Thyroid gland (tissue), 4 donors: ENCODE results near the gene TNIK. TPM values are rescaled to one million over a fixed set of nuclear protein-coding genes. Genes with fewer than 3 reads are reported as not detected.

Experiments used
- DNase-seq, 2 donors: peaks; one replicate each; pipeline ENCODE4 v3.0.0-alpha.2; 2019
- H3K27ac ChIP-seq, 3 donors: fragments of 200-600 bp; sonication (generic); 1 replicate in 2 of 3; 2 replicates in 1 of 3; pipeline ENCODE4 v1.5.1; 2016 to 2019; ENCODE audit warnings: mild to moderate bottlenecking in 1 of 3, moderate library complexity in 1 of 3
- H3K27me3 ChIP-seq: fragments of 200-600 bp; sonication (generic); one replicate; pipeline ENCODE4 v1.5.1; 2019
- H3K36me3 ChIP-seq, 2 donors: fragments of 200-600 bp; sonication (generic); one replicate each; pipeline ENCODE4 v1.5.1; 2016 to 2019
- H3K4me1 ChIP-seq, 2 donors: fragments of 200-600 bp; sonication (generic); one replicate each; pipeline ENCODE4 v1.5.1; 2017 to 2019
- H3K4me3 ChIP-seq, 3 donors: fragments of 200-600 bp; sonication (generic); replicated peaks in 1 of 3; 1 replicate in 2 of 3; 2 replicates in 1 of 3; pipeline ENCODE4 v1.5.1; 2016; ENCODE audit warnings: mild to moderate bottlenecking in 1 of 3
- H3K9me3 ChIP-seq: fragments of 200-600 bp; sonication (generic); one replicate; pipeline ENCODE4 v1.5.1; 2017
- CTCF ChIP-seq, 6 experiments: fragments of 200-600 bp in 3 of 6; fragments of 450-650 bp in 3 of 6; sonication (generic) in 3 of 6; IDR thresholded peaks; one replicate each; pipeline ENCODE4 v1.5.1; 2016 to 2019; ENCODE audit warnings: antibody characterized with exemption in 6 of 6, mild to moderate bottlenecking in 2 of 6, inconsistent platforms in 1 of 6, moderate library complexity in 1 of 6
- POLR2A ChIP-seq, 2 donors: fragments of 450-650 bp; IDR thresholded peaks; one replicate each; pipeline ENCODE4 v1.6.1; 2017; ENCODE audit warnings: antibody characterized with exemption in 2 of 2, mild to moderate bottlenecking in 2 of 2, moderate library complexity in 1 of 2
- WGBS, 2 donors: methylation state at CpG; one replicate each; pipeline ENCODE4 v1.1.5; 2017; 5-methylcytosine and 5-hydroxymethylcytosine counted together
- intact Hi-C: fragments of 100-400 bp; cut with DNase I; formaldehyde crosslinking; loops from one replicate; pipeline ENCODE4 v1.15.1; 2023
- total RNA-seq, 4 donors: library from RNA; depleted of rRNA; stranded (reverse); fragments of >200 nt; gene quantifications; one replicate each; pipeline ENCODE4 v1.2.3, GENCODE V29; 2016

Gene TNIK
- total RNA-seq, 4 donors from 2014 or later: 29.7 to 84.1 (median 48.9) TPM

- H3K4me1 ChIP-seq: peaks cover 35 to 37% of the 10 kb centered on the region in 2 donors
- 70 to 90% methylated on average over 3 of the region's 3 CpGs for WGBS, 2 donors
These were observed 79.3 kb downstream of the TNIK start for GRCh38 chr3:171380711-171381425.

GRCh38 chr3:171379961-171380483, 80.2 kb downstream of the TNIK start:
- peaks cover 44 to 46% of the 10 kb centered on the region in 2 donors for H3K4me1 ChIP-seq
- WGBS, 2 donors: 82 to 83% methylated on average over 8 of the region's 8 CpGs
- no peaks in the 10 kb centered on the region for H3K36me3 ChIP-seq
- no peaks in the 10 kb centered on the region for H3K9me3 ChIP-seq
- no peaks in the 10 kb centered on the region for H3K27me3 ChIP-seq
- TF ChIP-seq POLR2A (IDR thresholded peaks at IDR 0.05) (no peak), CTCF (IDR thresholded peaks at IDR 0.05) (no peak)
- no peak overlapping the region for H3K27ac ChIP-seq
- no peak overlapping the region for H3K4me3 ChIP-seq
- DNase-seq: no peak
- intact Hi-C loops: no loop called here

More at GRCh38 chr3:171380711-171381425, 79.3 kb downstream of the TNIK start:
- intact Hi-C loops: no loop called here
- no peak for TF ChIP-seq POLR2A (IDR thresholded peaks at IDR 0.05)
- TF ChIP-seq CTCF (IDR thresholded peaks at IDR 0.05): no peak
- no peaks in the 10 kb centered on the region for H3K9me3 ChIP-seq
- H3K36me3 ChIP-seq: no peaks in the 10 kb centered on the region
- no peaks in the 10 kb centered on the region for H3K27me3 ChIP-seq
- H3K27ac ChIP-seq: no peak overlapping the region
- H3K4me3 ChIP-seq: no peak overlapping the region
- DNase-seq: no peak

GRCh38 chr3:171379281-171379680, 80.9 kb downstream of the TNIK start:
- Histone ChIP-seq H3K4me3 (no peak overlapping the region), H3K4me1 (peaks cover 51 to 52% of the 10 kb centered on the region in 2 donors), H3K27me3 (no peaks in the 10 kb centered on the region), H3K36me3 (no peaks in the 10 kb centered on the region), H3K27ac (no peak overlapping the region), H3K9me3 (no peaks in the 10 kb centered on the region)
- peak; percentile 24 to 46 for DNase-seq
- 31 to 32% methylated on average over 1 of the region's 1 CpG for WGBS, 2 donors
- intact Hi-C loops: no loop called here
- TF ChIP-seq POLR2A (IDR thresholded peaks at IDR 0.05): no peak
- no peak for TF ChIP-seq CTCF (IDR thresholded peaks at IDR 0.05)

- H3K4me1 ChIP-seq: peaks cover 52 to 53% of the 10 kb centered on the region in 2 donors
- WGBS, 2 donors: 97 to 98% methylated on average over 5 of the region's 5 CpGs
- no peak for DNase-seq
These were observed 81.6 kb downstream of the TNIK start for GRCh38 chr3:171378586-171378985.

More at GRCh38 chr3:171378586-171378985, 81.6 kb downstream of the TNIK start:
- no peaks in the 10 kb centered on the region for H3K9me3 ChIP-seq
- intact Hi-C loops: no loop called here
- H3K27me3 ChIP-seq: no peaks in the 10 kb centered on the region
- no peak for TF ChIP-seq CTCF (IDR thresholded peaks at IDR 0.05)
- H3K4me3 ChIP-seq: no peak overlapping the region
- H3K36me3 ChIP-seq: no peaks in the 10 kb centered on the region
- no peak overlapping the region for H3K27ac ChIP-seq
